GM12892 (cell line): Measurements from ENCODE around the gene HK1.

Source experiments
- POLR2A ChIP-seq: IDR thresholded peaks from 2 replicates; pipeline ENCODE4 v1.6.1; 2011; ENCODE audit warnings: low read depth, low read length, control low read depth
- TAF1 ChIP-seq: IDR thresholded peaks from 2 replicates; pipeline ENCODE4 v1.6.1; 2011; ENCODE audit warnings: low read depth, mild to moderate bottlenecking, control low read depth, low read length, borderline replicate concordance

- TF ChIP-seq POLR2A (no peak), TAF1 (no peak)
Measured at GRCh38 chr10:69411476-69411875, 133.2 kb downstream of the HK1 start.
